ENCODE measurements around the gene PTGIS. TPM values are rescaled to one million over a fixed set of nuclear protein-coding genes. Genes with fewer than 3 reads are reported as not detected.

The PTGIS gene
- total RNA-seq, 1 donor from 2014 or later: 31.3 TPM

DNA sequence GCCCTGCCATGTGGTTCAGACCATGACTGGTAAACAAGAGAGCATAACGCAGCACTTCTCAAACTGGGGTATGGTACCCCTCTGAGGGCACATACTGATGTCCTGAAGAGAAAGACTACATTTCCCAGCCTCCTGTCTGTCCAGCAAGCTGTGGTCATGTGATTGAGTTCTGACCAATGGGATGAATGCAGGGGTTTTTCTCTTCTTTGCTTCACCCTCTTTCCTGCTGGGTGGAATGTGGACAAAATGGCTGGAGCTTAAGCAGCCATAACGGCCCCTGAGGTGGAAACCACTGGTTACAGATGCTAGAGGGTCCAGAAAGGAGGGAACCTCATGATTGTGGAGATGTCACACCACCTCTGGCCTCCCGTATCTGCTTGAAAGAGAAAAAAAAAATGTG lies 66.0 kb downstream of the PTGIS start:
- H3K36me3 Mint-ChIP-seq: no peaks in the 10 kb centered on the region
- H3K27me3 Mint-ChIP-seq (ENCODE audit: insufficient read depth, low read depth): peaks cover 9% of the 10 kb centered on the region
- no peak for TF ChIP-seq EZH2 (IDR thresholded peaks at IDR 0.05)
- TF ChIP-seq, protein P1, sequence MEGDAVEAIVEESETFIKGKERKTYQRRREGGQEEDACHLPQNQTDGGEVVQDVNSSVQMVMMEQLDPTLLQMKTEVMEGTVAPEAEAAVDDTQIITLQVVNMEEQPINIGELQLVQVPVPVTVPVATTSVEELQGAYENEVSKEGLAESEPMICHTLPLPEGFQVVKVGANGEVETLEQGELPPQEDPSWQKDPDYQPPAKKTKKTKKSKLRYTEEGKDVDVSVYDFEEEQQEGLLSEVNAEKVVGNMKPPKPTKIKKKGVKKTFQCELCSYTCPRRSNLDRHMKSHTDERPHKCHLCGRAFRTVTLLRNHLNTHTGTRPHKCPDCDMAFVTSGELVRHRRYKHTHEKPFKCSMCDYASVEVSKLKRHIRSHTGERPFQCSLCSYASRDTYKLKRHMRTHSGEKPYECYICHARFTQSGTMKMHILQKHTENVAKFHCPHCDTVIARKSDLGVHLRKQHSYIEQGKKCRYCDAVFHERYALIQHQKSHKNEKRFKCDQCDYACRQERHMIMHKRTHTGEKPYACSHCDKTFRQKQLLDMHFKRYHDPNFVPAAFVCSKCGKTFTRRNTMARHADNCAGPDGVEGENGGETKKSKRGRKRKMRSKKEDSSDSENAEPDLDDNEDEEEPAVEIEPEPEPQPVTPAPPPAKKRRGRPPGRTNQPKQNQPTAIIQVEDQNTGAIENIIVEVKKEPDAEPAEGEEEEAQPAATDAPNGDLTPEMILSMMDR (IDR thresholded peaks at IDR 0.05): no peak
- TF ChIP-seq EZH2phosphoT487 (IDR thresholded peaks at IDR 0.05): no peak
- H3K4me2 ChIP-seq: no peak overlapping the region
- H3F3A ChIP-seq (ENCODE audit: low read depth): peaks cover 16% of the 10 kb centered on the region
- peak; percentile 21 for DNase-seq (ENCODE audit: low spot score)
- peaks cover 4% of the 10 kb centered on the region for H3K9me3 Mint-ChIP-seq
- no peaks in the 10 kb centered on the region for H3K36me3 ChIP-seq
- H2AFZ ChIP-seq (replicated peaks): no peak overlapping the region
- peaks cover 20% of the 10 kb centered on the region for H3K4me1 ChIP-seq
- no peak overlapping the region for H3K27ac ChIP-seq
- no peaks in the 10 kb centered on the region for H3K79me2 ChIP-seq (ENCODE audit: low read depth)
- no peak overlapping the region for H3K27ac Mint-ChIP-seq
- no peaks in the 10 kb centered on the region for H3K27me3 ChIP-seq
- no peaks in the 10 kb centered on the region for H3K9me3 ChIP-seq (ENCODE audit: low read depth)
- H3K4me3 Mint-ChIP-seq: no peak overlapping the region
- no peak overlapping the region for H3K9ac ChIP-seq
- H3K4me3 ChIP-seq: no peak overlapping the region
- peaks cover 4% of the 10 kb centered on the region for H4K20me1 ChIP-seq (ENCODE audit: low read depth)
- H3K4me1 Mint-ChIP-seq: peaks cover 32% of the 10 kb centered on the region

DNA sequence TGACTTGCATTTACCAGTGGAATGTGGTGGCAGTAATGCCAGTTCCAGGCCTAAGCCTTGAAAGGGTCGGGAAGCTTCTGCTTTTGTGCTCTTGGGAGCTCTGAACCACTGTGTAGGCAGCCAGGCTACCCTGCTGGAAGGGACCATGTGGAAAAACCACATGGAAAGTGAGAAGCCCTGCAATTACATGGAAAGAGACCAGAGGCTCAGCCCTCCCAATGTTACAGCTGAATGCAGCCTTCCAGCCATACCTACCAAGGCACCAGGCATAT lies 70.6 kb downstream of the PTGIS start:
- Mint-ChIP-seq H3K27me3 (ENCODE audit: insufficient read depth, low read depth) (peaks cover 6% of the 10 kb centered on the region), H3K4me3 (no peak overlapping the region), H3K27ac (no peak overlapping the region), H3K4me1 (no peaks in the 10 kb centered on the region), H3K9me3 (no peaks in the 10 kb centered on the region), H3K36me3 (no peaks in the 10 kb centered on the region)
- Histone ChIP-seq H3F3A (ENCODE audit: low read depth) (no peaks in the 10 kb centered on the region), H3K27ac (no peak overlapping the region), H3K9me3 (ENCODE audit: low read depth) (no peaks in the 10 kb centered on the region), H3K27me3 (no peaks in the 10 kb centered on the region), H3K36me3 (no peaks in the 10 kb centered on the region), H3K9ac (no peak overlapping the region), H3K4me3 (no peak overlapping the region), H3K4me2 (no peak overlapping the region), H3K4me1 (no peaks in the 10 kb centered on the region), H2AFZ (replicated peaks) (no peak overlapping the region), H3K79me2 (ENCODE audit: low read depth) (no peaks in the 10 kb centered on the region), H4K20me1 (ENCODE audit: low read depth) (no peaks in the 10 kb centered on the region)
- TF ChIP-seq EZH2 (IDR thresholded peaks at IDR 0.05) (no peak), EZH2phosphoT487 (IDR thresholded peaks at IDR 0.05) (no peak)
- TF ChIP-seq, protein P1 (IDR thresholded peaks at IDR 0.05): no peak
- no peak for DNase-seq (ENCODE audit: low spot score)

DNA sequence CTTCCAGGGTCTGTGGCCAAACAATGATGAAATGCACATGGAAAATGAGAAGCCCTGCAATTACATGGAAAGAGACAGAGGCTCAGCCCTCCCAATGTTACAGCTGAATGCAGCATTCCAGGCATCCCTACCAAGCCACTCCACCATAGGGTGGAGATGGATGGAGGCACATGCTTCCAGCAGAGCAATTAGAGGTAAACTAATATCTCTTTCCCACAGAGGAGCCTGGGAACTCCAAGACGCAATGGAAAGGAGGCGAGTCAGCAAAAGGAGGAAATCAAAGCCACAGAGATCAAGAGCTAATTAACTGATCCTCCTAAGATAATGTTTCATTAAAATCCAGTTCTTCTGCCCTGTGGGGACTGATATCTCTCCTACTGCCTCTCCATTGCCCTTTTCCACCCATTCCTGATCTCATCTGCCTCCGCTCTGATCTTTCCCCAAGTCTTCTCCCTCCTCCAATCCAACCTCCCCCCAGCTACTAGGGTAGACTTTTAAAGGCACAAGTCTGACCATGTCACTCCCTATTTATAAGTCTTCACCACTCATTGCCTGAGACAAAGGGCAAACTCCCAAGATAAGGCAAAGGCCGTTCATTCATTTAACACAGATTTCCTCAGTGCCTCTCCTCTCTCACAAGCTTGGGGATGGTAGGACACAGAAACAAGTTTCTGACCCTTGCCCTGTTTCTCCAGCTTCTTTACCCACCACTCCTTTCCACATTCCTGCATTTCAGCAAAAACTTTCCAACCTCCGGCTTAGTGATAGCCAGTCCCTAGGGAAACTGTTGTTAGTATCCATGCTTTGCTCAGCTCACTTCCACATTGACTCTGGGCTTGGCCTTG lies 71.2 kb downstream of the PTGIS start:
- Histone ChIP-seq H3K27me3 (no peaks in the 10 kb centered on the region), H3K9ac (no peak overlapping the region), H3F3A (ENCODE audit: low read depth) (no peaks in the 10 kb centered on the region), H3K4me2 (no peak overlapping the region), H3K79me2 (ENCODE audit: low read depth) (no peaks in the 10 kb centered on the region), H4K20me1 (ENCODE audit: low read depth) (no peaks in the 10 kb centered on the region), H3K4me3 (no peak overlapping the region), H3K4me1 (no peaks in the 10 kb centered on the region), H2AFZ (replicated peaks) (no peak overlapping the region), H3K27ac (no peak overlapping the region), H3K36me3 (no peaks in the 10 kb centered on the region), H3K9me3 (ENCODE audit: low read depth) (no peaks in the 10 kb centered on the region)
- H3K36me3 Mint-ChIP-seq: no peaks in the 10 kb centered on the region
- H3K27ac Mint-ChIP-seq: no peak overlapping the region
- no peaks in the 10 kb centered on the region for H3K9me3 Mint-ChIP-seq
- no peaks in the 10 kb centered on the region for H3K4me1 Mint-ChIP-seq
- TF ChIP-seq EZH2 (IDR thresholded peaks at IDR 0.05) (no peak), EZH2phosphoT487 (IDR thresholded peaks at IDR 0.05) (no peak)
- TF ChIP-seq, protein P1 (IDR thresholded peaks at IDR 0.05): no peak
- no peak overlapping the region for H3K4me3 Mint-ChIP-seq
- H3K27me3 Mint-ChIP-seq (ENCODE audit: insufficient read depth, low read depth): peaks cover 6% of the 10 kb centered on the region
- no peak for DNase-seq (ENCODE audit: low spot score)
